ENCODE results near the gene GALNT14.

The GALNT14 gene

DNA sequence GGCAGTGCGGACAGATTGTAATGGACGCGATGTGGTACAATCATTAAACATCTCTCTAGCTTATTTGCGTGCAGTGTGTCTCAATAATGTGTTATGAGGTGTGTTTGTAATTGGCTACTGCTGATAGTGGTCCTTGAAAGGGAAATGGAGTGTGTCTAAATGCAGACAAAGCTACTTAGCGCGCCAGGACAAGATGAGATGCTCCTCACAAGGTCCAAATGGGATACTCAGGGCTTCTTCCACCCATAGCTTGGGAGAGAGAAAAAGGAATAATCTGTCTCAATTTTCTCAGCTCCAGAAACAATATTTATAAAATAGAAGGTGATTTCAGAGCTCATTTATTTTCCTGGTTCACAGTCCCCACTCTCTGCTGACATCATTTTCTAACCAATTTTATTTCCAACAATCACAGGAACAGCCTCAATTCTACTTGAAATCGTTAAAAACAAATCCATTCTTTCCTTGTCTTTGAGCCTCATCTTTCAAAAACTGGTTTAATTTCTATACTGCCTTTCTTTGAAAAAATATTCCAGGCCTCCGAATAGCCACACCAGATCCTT is 28.5 kb downstream of the GALNT14 start:
- H3K4me3 ChIP-seq (ENCODE audit: low read length): no peak overlapping the region
- TF ChIP-seq, protein P1, sequence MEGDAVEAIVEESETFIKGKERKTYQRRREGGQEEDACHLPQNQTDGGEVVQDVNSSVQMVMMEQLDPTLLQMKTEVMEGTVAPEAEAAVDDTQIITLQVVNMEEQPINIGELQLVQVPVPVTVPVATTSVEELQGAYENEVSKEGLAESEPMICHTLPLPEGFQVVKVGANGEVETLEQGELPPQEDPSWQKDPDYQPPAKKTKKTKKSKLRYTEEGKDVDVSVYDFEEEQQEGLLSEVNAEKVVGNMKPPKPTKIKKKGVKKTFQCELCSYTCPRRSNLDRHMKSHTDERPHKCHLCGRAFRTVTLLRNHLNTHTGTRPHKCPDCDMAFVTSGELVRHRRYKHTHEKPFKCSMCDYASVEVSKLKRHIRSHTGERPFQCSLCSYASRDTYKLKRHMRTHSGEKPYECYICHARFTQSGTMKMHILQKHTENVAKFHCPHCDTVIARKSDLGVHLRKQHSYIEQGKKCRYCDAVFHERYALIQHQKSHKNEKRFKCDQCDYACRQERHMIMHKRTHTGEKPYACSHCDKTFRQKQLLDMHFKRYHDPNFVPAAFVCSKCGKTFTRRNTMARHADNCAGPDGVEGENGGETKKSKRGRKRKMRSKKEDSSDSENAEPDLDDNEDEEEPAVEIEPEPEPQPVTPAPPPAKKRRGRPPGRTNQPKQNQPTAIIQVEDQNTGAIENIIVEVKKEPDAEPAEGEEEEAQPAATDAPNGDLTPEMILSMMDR (conservative IDR thresholded peaks at IDR 0.05; ENCODE audit: low read depth, low read length): no peak
- no peak for DNase-seq (ENCODE audit: low read depth)

DNA sequence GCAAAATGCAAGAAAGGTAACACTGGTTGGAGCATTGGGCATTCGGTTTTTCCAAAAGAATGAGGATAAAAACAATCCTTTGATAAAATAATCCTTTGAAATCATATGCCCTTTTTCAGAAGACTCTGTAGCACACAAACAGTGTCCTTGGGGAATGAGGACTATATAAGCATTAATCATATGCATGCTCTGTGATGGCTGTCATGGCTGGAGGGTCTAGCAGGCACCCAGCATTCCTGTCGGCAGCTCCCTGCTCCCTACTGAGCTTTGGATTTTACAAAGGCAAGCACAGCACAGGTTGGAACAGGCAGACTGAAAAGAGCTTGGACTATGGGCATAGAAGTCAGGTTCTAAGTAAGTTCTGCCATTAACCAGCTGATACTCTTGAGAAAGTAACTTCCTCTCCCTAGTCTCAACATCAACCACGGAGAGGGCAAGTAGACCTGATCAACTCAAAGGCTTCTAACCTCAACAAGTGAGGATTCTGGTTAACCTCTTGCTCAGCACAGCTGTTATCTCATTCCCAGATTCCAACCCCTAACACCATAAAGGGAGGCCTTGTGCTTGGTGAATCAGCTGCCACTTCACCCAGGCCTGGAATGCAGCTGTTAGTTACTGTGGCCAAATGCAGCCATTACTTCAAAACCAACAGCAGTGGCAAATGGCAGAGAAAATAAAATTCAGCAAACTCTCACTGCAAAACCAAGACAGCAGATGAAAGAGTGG is 29.5 kb downstream of the GALNT14 start:
- TF ChIP-seq, protein P1 (conservative IDR thresholded peaks at IDR 0.05; ENCODE audit: low read depth, low read length): no peak
- no peak overlapping the region for H3K4me3 ChIP-seq (ENCODE audit: low read length)
- DNase-seq (ENCODE audit: low read depth): no peak

DNA sequence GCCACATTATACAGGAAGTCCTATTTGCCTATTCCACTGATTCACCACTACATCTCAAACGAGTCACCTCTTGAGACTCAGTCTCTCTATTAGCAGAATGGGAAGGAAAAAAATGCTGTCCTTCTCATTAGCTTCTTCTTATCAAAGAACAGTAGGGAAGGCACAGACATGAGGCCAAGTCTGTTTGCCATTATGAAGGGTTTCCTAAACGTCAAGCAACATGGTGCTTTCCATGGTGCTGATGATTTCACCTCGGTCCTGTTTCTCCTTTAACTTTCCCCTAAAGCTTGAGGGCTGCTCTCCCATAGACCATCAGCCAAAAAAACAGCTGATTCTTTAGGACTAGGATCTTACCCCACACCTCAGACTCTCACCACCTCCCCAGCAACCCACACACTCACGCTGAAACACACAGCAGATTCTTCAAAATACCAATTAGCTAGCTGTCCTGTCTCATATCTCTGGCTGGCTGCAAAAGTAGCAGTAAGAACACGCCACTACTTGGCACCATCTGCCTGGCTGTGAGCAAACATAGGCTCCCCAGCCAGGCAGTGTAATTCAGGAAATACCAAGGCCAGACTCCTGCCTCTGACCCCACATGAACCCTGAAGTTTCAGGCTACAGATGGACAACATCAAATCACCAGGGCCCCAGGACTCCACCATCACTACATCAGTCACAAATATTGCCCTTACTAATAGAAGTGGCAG is 30.5 kb downstream of the GALNT14 start:
- DNase-seq (ENCODE audit: low read depth): no peak
- H3K4me3 ChIP-seq (ENCODE audit: low read length): no peak overlapping the region
- TF ChIP-seq, protein P1 (conservative IDR thresholded peaks at IDR 0.05; ENCODE audit: low read depth, low read length): no peak

DNA sequence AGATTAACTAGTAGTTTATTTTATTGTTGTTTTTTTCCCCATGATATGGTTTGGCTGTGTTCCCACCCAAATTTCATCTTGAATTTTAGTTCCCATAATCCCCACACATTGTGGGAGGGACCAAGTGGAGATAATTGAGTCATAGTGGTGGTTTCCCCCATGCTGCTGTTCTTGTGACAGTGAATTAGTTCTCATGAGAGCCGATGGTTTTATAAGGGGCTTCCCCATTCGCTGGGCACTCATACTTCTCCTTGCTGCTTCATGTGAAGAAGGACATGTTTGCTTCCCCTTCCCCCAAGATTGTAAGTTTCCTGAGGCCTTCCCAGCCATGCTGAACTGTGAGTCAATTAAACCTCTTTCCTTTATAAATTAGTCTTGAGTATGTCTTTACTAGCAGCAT is 36.5 kb downstream of the GALNT14 start:
- no peak for DNase-seq (ENCODE audit: low read depth)
- TF ChIP-seq, protein P1 (conservative IDR thresholded peaks at IDR 0.05; ENCODE audit: low read depth, low read length): no peak
- no peak overlapping the region for H3K4me3 ChIP-seq (ENCODE audit: low read length)

DNA sequence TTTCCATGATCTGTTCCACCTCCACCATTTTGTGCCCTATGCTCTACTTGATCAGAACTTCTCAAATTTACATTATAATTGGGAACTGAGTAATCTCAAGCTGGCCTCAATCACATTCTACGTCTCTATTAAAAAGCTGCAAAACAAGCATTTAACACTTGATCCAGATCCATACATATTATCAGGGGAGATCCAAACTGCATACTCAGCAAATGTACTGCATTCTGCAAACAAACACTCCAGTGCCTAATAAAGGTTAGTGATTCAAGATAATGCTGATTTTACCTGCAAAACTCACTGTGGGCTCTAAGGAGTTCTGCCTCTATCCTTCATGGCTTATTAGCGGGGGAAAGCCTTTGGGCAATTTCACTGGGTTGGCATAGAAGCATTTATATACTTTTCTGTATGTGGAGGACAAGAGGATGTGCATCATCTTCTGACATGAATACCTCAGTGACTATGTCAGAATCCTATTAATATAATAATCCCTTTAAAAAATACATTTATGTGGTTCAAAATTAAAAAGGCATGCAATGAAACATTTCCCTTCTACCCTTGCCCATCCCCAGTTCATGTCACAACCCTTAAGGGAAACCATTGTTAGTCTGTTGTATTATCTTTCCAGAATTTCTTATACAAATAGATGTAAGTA is 40.2 kb downstream of the GALNT14 start:
- TF ChIP-seq, protein P1 (conservative IDR thresholded peaks at IDR 0.05; ENCODE audit: low read depth, low read length): no peak
- no peak overlapping the region for H3K4me3 ChIP-seq (ENCODE audit: low read length)
- no peak for DNase-seq (ENCODE audit: low read depth)

DNA sequence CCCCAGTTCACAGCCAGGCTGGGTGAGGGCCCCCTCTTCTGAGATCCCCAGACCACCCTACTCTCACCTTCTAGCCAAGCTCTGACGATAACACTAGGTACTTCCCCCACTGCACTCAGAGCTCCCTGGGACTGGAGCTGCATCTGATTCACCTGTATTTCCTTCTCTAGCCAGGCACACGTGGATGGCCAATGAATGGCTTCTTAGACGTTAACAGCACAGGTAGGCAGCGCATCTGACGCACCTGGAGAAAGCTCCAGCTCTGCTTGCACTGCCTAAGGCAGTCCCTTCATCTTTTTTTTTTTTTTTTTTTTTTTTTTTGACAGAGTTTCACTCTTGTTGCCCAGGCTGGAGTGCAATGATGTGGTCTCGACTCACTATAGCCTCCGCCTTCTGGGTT is 48.1 kb downstream of the GALNT14 start:
- no peak overlapping the region for H3K4me3 ChIP-seq (ENCODE audit: low read length)
- TF ChIP-seq, protein P1 (conservative IDR thresholded peaks at IDR 0.05; ENCODE audit: low read depth, low read length): no peak
- DNase-seq (ENCODE audit: low read depth): no peak

Measured in retinal pigment epithelial cell (primary cell).